K562 (cell line): ENCODE measurements around the gene PRSS12. TPM values are rescaled to one million over a fixed set of nuclear protein-coding genes. Genes with fewer than 3 reads are reported as not detected.

ENCODE experiments used
- ATAC-seq: fragments of 200-7000 bp; cut with Tn5 transposase; 3 replicates; pipeline ENCODE4 v1.9.1; 2020; ENCODE audit warnings: moderate library complexity
- BruUV-seq: library from RNA; stranded (reverse); fragments of 400-500 nt; replicated peaks from 2 replicates; lab custom pipeline; 2021; lab: Mats Ljungman, UMichigan
- CTCF ChIA-PET: fragments of 300-600 bp; formaldehyde crosslinking; extraction: SDS; loops from one replicate; lab custom pipeline; 2021; ENCODE audit warnings: low intra/inter-chr PET ratio; lab: Yijun Ruan, JAX
- POLR2A ChIA-PET: fragments of 300-600, 350-650 bp; sonication (Branson Sonifier 250); formaldehyde crosslinking; extraction: SDS; loops from one replicate; lab custom pipeline; 2021; ENCODE audit warnings: antibody characterized with exemption, inconsistent platforms; lab: Yijun Ruan, JAX
- DNase-seq, 4 experiments: peaks; one replicate each; pipeline versions ENCODE4 v3.0.0 to v3.0.0-alpha.2; 2011 to 2018; ENCODE audit warnings: low spot score in 3 of 4, mixed read lengths in 3 of 4; ENCODE audit errors: extremely low read depth in 1 of 4
- FAIRE-seq: peaks from 2 replicates; lab custom pipeline; 2011; peaks lifted over from hg19 to GRCh38; lab: Jason Lieb, UNC
- H2AFZ ChIP-seq: 2 replicates; pipeline ENCODE4 v1.6.0; 2011; ENCODE audit warnings: low read depth, low read length, control low read depth, inconsistent platforms
- H3K27ac ChIP-seq: fragments of 200-600 bp; 3 replicates; pipeline ENCODE4 v1.8.0; 2011; ENCODE audit warnings: low read depth, mild to moderate bottlenecking, control low read depth, inconsistent platforms, low read length, moderate library complexity, mixed read lengths; ENCODE audit errors: extremely low read depth
- H3K27me3 ChIP-seq, 2 experiments: fragments of 300-600 bp in 1 of 2; 2 replicates in 1 of 2; 3 replicates in 1 of 2; pipeline versions ENCODE4 v1.6.0 to v1.8.0; 2011; ENCODE audit warnings: inconsistent platforms in 2 of 2, low read length in 2 of 2, mild to moderate bottlenecking in 1 of 2, mixed read lengths in 1 of 2, moderate library complexity in 1 of 2; ENCODE audit not compliant: control insufficient read depth in 2 of 2, insufficient read depth in 2 of 2
- H3K36me3 ChIP-seq: fragments of 300-600 bp; 3 replicates; pipeline ENCODE4 v1.8.0; 2011; ENCODE audit warnings: mild to moderate bottlenecking, low read length, inconsistent platforms; ENCODE audit not compliant: control insufficient read depth, insufficient read depth
- H3K4me1 ChIP-seq, 2 experiments: fragments of 200-600 bp in 1 of 2; replicated peaks in 1 of 2; 2 replicates in 1 of 2; 3 replicates in 1 of 2; pipeline versions ENCODE4 v1.5.1 to v1.8.0; 2011; ENCODE audit warnings: inconsistent platforms in 2 of 2, low read length in 2 of 2, mild to moderate bottlenecking in 1 of 2, mixed read lengths in 1 of 2, moderate library complexity in 1 of 2; ENCODE audit not compliant: control insufficient read depth in 2 of 2, insufficient read depth in 2 of 2
- H3K4me2 ChIP-seq: 2 replicates; pipeline ENCODE4 v1.6.1; 2011; ENCODE audit warnings: low read length, control low read depth, inconsistent platforms, mixed read lengths; ENCODE audit not compliant: insufficient read depth
- H3K4me3 ChIP-seq: fragments of 200-600 bp; sonication (generic), shearing (Covaris generic); 2 replicates; pipeline ENCODE4 v1.5.1; 2016; ENCODE audit warnings: control low read depth, inconsistent platforms
- H3K79me2 ChIP-seq: fragments of 200-600 bp; 3 replicates; pipeline ENCODE4 v1.8.0; 2011; ENCODE audit warnings: low read length, inconsistent platforms; ENCODE audit not compliant: control insufficient read depth, insufficient read depth
- H3K9ac ChIP-seq, 2 experiments: 2 replicates each; pipeline versions ENCODE4 v1.6.0 to v1.6.1; 2011; ENCODE audit warnings: low read depth in 2 of 2, low read length in 2 of 2, control low read depth in 1 of 2, inconsistent platforms in 1 of 2, mild to moderate bottlenecking in 1 of 2, mixed read lengths in 1 of 2; ENCODE audit not compliant: insufficient read depth in 1 of 2
- H3K9me1 ChIP-seq: one replicate; pipeline ENCODE4 v1.6.0; 2011; ENCODE audit warnings: inconsistent platforms, mild to moderate bottlenecking, low read length, moderate library complexity; ENCODE audit not compliant: control insufficient read depth, insufficient read depth
- H3K9me3 ChIP-seq: replicated peaks from 2 replicates; pipeline ENCODE4 v1.5.1; 2011; ENCODE audit warnings: low read depth, low read length, inconsistent platforms; ENCODE audit not compliant: control insufficient read depth, insufficient read depth
- H4K20me1 ChIP-seq: replicated peaks from 2 replicates; pipeline ENCODE4 v1.6.1; 2011; ENCODE audit warnings: low read length, inconsistent platforms, mixed read lengths; ENCODE audit not compliant: control insufficient read depth, insufficient read depth
- C11orf30 ChIP-seq: fragments of 450-650 bp; IDR thresholded peaks from 2 replicates; pipeline ENCODE4 v1.6.1; 2016; ENCODE audit warnings: low read depth, mild to moderate bottlenecking
- E2F3 ChIP-seq: fragments of 250-450 bp; sonication (Bioruptor Pico); IDR thresholded peaks from 2 replicates; pipeline ENCODE4 v1.4.0; 2020; ENCODE audit warnings: mild to moderate bottlenecking
- EWSR1 ChIP-seq: fragments of 450-650 bp; IDR thresholded peaks from 2 replicates; pipeline ENCODE4 v1.6.1; 2018; ENCODE audit warnings: borderline replicate concordance, mild to moderate bottlenecking, low read depth, moderate library complexity; ENCODE audit not compliant: partially characterized antibody
- MAFF ChIP-seq: IDR thresholded peaks from 2 replicates; pipeline ENCODE4 v1.6.1; 2012; ENCODE audit warnings: low read length, improper control_type of control experiment
- MAFK ChIP-seq: IDR thresholded peaks from 2 replicates; pipeline ENCODE4 v1.6.1; 2011; ENCODE audit warnings: low read length, improper control_type of control experiment
- NBN ChIP-seq: fragments of 450-650 bp; IDR thresholded peaks from 2 replicates; pipeline ENCODE4 v1.6.1; 2016; ENCODE audit warnings: low read depth, mild to moderate bottlenecking
- NFE2 ChIP-seq: IDR thresholded peaks from 2 replicates; pipeline ENCODE4 v1.6.1; 2014; ENCODE audit warnings: antibody characterized with exemption, low read depth
- PURB ChIP-seq: sonication (generic); formaldehyde crosslinking; IDR thresholded peaks from 2 replicates; pipeline ENCODE4 v1.9.0; 2021; ENCODE audit warnings: low read depth, mild to moderate bottlenecking, missing genetic modification reagents
- REST ChIP-seq, 2 experiments: fragments of 450-650 bp; formaldehyde crosslinking in 1 of 2; IDR thresholded peaks; 2 replicates each; pipeline versions ENCODE4 v1.4.0 to v1.6.1; 2014 to 2020; ENCODE audit warnings: mild to moderate bottlenecking in 2 of 2, borderline replicate concordance in 1 of 2, low read depth in 1 of 2
- RNF2 ChIP-seq: sonication (generic); IDR thresholded peaks from 2 replicates; pipeline ENCODE4 v1.6.1; 2016
- STAT5B ChIP-seq: fragments of 250-450 bp; sonication (Bioruptor Pico); IDR thresholded peaks from 2 replicates; pipeline ENCODE4 v1.8.0; 2021; ENCODE audit warnings: mild to moderate bottlenecking, inconsistent platforms
- WHSC1 ChIP-seq: IDR thresholded peaks from one replicate; pipeline ENCODE4 v1.6.1; 2012; ENCODE audit warnings: low read length, control low read depth, inconsistent platforms
- ZKSCAN3 ChIP-seq: fragments of 250-450 bp; sonication (Bioruptor Pico); IDR thresholded peaks from 2 replicates; pipeline ENCODE4 v1.4.0; 2020
- ZNF384 ChIP-seq: IDR thresholded peaks from 2 replicates; pipeline ENCODE4 v1.6.1; 2012; ENCODE audit warnings: low read depth, low read length, improper control_type of control experiment
- WGBS: fragments of 100-300 bp; shearing (Covaris generic); methylation state at CpG from one replicate; pipeline ENCODE4 v1.1.6; 2016; ENCODE audit warnings: low coverage, mixed read lengths; ENCODE audit not compliant: insufficient coverage; ENCODE audit errors: missing lambda C conversion rate; 5-methylcytosine and 5-hydroxymethylcytosine counted together
- in situ Hi-C: fragments of 300-500 bp; cut with MboI; formaldehyde crosslinking; loops from 4 replicates; pipeline ENCODE4 v1.15.0; 2018; ENCODE audit warnings: inconsistent platforms, mixed read lengths
- intact Hi-C: fragments of 100-400 bp; cut with micrococcal nuclease; formaldehyde crosslinking; loops from 2 replicates; pipeline ENCODE4 v1.14.2; 2022
- polyA plus RNA-seq, 8 experiments: library from polyadenylated mRNA; depleted of rRNA in 4 of 8; stranded (reverse) in 5 of 8; unstranded in 3 of 8; fragments of >200 nt; fragmentation: Nextera tagmentation in 2 of 8; fragmentation: Illumina TruSeq in 1 of 8; extraction: Ambion mirVana in 2 of 8; extraction: Trizol in 1 of 8; gene quantifications; 2 replicates each; pipeline versions ENCODE4 v1.2.1 to v1.2.3, GENCODE V29; 2011 to 2014; ENCODE audit warnings: inconsistent platforms in 1 of 8, missing spikeins in 1 of 8
- total RNA-seq, 7 experiments: library from RNA; depleted of rRNA in 6 of 7; stranded (reverse); fragments of >200 nt in 6 of 7; fragmentation: Illumina TruSeq in 2 of 7; extraction: Trizol in 2 of 7; gene quantifications; 2 replicates each; pipeline versions ENCODE4 v1.2.1 to v1.2.3, GENCODE V29; 2011 to 2021; ENCODE audit warnings: low replicate concordance in 1 of 7

Gene PRSS12
- total and polyA plus RNA-seq, 9 of the 15 experiments (the other 6 are each of a cell fraction or from before 2014, with no cell fraction given), result 0.06 to 0.11 (median 0.09) TPM; not detected in 6

GRCh38 chr4:118271788-118272187 lies 81.0 kb downstream of the PRSS12 start:
- no peaks in the 10 kb centered on the region for H3K36me3 ChIP-seq
- DNase-seq (no peak), FAIRE-seq (no peak), ATAC-seq (no peak)
- H3K9me1 ChIP-seq, result no peaks in the 10 kb centered on the region
- H2AFZ ChIP-seq, result no peak overlapping the region
- intact Hi-C loops (loop anchor here (10.0 kb wide), 2 partner anchors 197 to 1917 kb away; no protein-coding TSS in a partner anchor), in situ Hi-C loops (no loop called here)
- ChIA-PET CTCF (no interaction called here), POLR2A (no interaction called here)
- H3K79me2 ChIP-seq, result no peaks in the 10 kb centered on the region
- H3K4me2 ChIP-seq, result no peak overlapping the region
- 0% methylated on average over 2 of the region's 2 CpGs for WGBS
- H3K9me3 ChIP-seq, result no peaks in the 10 kb centered on the region
- no peaks in the 10 kb centered on the region for H3K4me1 ChIP-seq
- H4K20me1 ChIP-seq, result no peaks in the 10 kb centered on the region
- no peak overlapping the region for H3K4me3 ChIP-seq
- no peak overlapping the region for H3K27ac ChIP-seq
- no peak overlapping the region for H3K9ac ChIP-seq
- no TSS peak for BruUV-seq
- no peaks in the 10 kb centered on the region for H3K27me3 ChIP-seq
- TF ChIP-seq C11orf30 (peak; percentile 77), STAT5B (CRISPR knock-in tag) (no peak), ZNF384 (no peak), MAFK (peak; percentile 67), REST (IDR thresholded peaks at IDR 0.05; ENCODE audit: borderline replicate concordance) (no peak), REST (CRISPR knock-in tag; IDR thresholded peaks at IDR 0.05; ENCODE audit: low read depth) (no peak), MAFF (peak; percentile 71), NFE2 (no peak), EWSR1 (no peak), ZKSCAN3 (CRISPR knock-in tag) (no peak), E2F3 (no peak), WHSC1 (no peak), NBN (no peak), RNF2 (no peak), PURB (CRISPR knock-in tag) (no peak)
